ENCODE measurements around the gene HMGN2. TPM values are rescaled to one million over a fixed set of nuclear protein-coding genes. Genes with fewer than 3 reads are reported as not detected.

Gene HMGN2
- total and polyA plus RNA-seq, 10 of the 15 experiments (the other 5 are each of a cell fraction or from before 2014, with no cell fraction given) = 249 to 2,682 (median 694) TPM

GRCh38 chr1:26438041-26438440 lies 34.2 kb upstream of the HMGN2 start:
- ChIA-PET CTCF (interaction anchor here (0.7 kb wide), 1 partner anchor 204 kb away, joined by 3 read pairs; the partner anchor contains the start of gene CEP85), RAD21 (ENCODE audit: unreplicated experiment) (no interaction called here), SMC1A (ENCODE audit: uncharacterized antibody, unreplicated experiment) (no interaction called here), POLR2A (interaction anchor here (0.5 to 0.7 kb wide), 2 partner anchors 17 to 1757 kb away, joined by 5 to 6 read pairs; no protein-coding TSS in a partner anchor)
- no peaks in the 10 kb centered on the region for H3K9me3 ChIP-seq (replicated peaks; ENCODE audit: control insufficient read depth, insufficient read depth, low read length)
- H3K9ac ChIP-seq (ENCODE audit: control insufficient read depth, insufficient read depth, low read length) = no peak overlapping the region
- BruUV-seq (replicated peaks) = TSS peak; percentile 13
- 95% methylated on average over 6 of the region's 6 CpGs for WGBS (ENCODE audit: insufficient coverage, insufficient replicate concordance, low lambda C conversion rate, missing lambda C conversion rate)
- no peaks in the 10 kb centered on the region for H4K20me1 ChIP-seq (ENCODE audit: control insufficient read depth, insufficient read depth)
- no peak for FAIRE-seq
- H3K4me2 ChIP-seq (ENCODE audit: control insufficient read depth, insufficient read depth) = no peak overlapping the region
- no peak for DNase-seq (ENCODE audit: low read depth, low spot score)
- no peak for ATAC-seq
- peaks cover 4% of the 10 kb centered on the region; the same call in 1 of the 2 replicates for H3K4me1 ChIP-seq (ENCODE audit: control insufficient read depth, insufficient read depth, low read length)
- H3K79me2 ChIP-seq (ENCODE audit: control insufficient read depth, insufficient read depth, low read length) = peaks cover 6% of the 10 kb centered on the region
- H3K4me3 ChIP-seq = no peak overlapping the region
- H3K27ac ChIP-seq (ENCODE audit: control insufficient read depth, insufficient read depth) = no peak overlapping the region
- in situ Hi-C loops (cut with MboI) (no loop called here), intact Hi-C loops (cut with micrococcal nuclease; ENCODE audit: unreplicated experiment) (no loop called here)
- no peaks in the 10 kb centered on the region for H3K27me3 ChIP-seq (replicated peaks in 1 of 2; ENCODE audit: control insufficient read depth in 2 of 2, insufficient read depth in 2 of 2, low read length in 1 of 2)
- H2AFZ ChIP-seq (ENCODE audit: control insufficient read depth, low read depth, low read length) = no peak overlapping the region
- no peak for TF ChIP-seq SUZ12 (IDR thresholded peaks at IDR 0.05; ENCODE audit: unreplicated experiment)
- no peak for TF ChIP-seq E2F4 (IDR thresholded peaks at IDR 0.05; ENCODE audit: low read depth, low read length)
- TF ChIP-seq, protein P1, sequence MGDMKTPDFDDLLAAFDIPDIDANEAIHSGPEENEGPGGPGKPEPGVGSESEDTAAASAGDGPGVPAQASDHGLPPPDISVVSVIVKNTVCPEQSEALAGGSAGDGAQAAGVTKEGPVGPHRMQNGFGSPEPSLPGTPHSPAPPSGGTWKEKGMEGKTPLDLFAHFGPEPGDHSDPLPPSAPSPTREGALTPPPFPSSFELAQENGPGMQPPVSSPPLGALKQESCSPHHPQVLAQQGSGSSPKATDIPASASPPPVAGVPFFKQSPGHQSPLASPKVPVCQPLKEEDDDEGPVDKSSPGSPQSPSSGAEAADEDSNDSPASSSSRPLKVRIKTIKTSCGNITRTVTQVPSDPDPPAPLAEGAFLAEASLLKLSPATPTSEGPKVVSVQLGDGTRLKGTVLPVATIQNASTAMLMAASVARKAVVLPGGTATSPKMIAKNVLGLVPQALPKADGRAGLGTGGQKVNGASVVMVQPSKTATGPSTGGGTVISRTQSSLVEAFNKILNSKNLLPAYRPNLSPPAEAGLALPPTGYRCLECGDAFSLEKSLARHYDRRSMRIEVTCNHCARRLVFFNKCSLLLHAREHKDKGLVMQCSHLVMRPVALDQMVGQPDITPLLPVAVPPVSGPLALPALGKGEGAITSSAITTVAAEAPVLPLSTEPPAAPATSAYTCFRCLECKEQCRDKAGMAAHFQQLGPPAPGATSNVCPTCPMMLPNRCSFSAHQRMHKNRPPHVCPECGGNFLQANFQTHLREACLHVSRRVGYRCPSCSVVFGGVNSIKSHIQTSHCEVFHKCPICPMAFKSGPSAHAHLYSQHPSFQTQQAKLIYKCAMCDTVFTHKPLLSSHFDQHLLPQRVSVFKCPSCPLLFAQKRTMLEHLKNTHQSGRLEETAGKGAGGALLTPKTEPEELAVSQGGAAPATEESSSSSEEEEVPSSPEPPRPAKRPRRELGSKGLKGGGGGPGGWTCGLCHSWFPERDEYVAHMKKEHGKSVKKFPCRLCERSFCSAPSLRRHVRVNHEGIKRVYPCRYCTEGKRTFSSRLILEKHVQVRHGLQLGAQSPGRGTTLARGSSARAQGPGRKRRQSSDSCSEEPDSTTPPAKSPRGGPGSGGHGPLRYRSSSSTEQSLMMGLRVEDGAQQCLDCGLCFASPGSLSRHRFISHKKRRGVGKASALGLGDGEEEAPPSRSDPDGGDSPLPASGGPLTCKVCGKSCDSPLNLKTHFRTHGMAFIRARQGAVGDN (IDR thresholded peaks at IDR 0.05) = no peak
- TF ChIP-seq HCFC1 (IDR thresholded peaks at IDR 0.05; ENCODE audit: low read length) = no peak
- no peak for TF ChIP-seq POLR2AphosphoS5 (IDR thresholded peaks at IDR 0.05; ENCODE audit: low read length)
- no peak for TF ChIP-seq PAX8 (IDR thresholded peaks at IDR 0.05)
- peaks cover 2 to 18% of the 10 kb centered on the region in 2 experiments; a peak in 3 of 4 replicates for H3K36me3 ChIP-seq (ENCODE audit: control insufficient read depth in 2 of 2, insufficient read depth in 2 of 2, low read length in 1 of 2)
